ENCODE data around the gene AP3M1. TPM values are rescaled to one million over a fixed set of nuclear protein-coding genes. Genes with fewer than 3 reads are reported as not detected.
A peak's percentile ranks its signal among the peaks of the same experiment; 100 is the strongest.
"Not testable (repeated sequence)": the region's sequence is repeated elsewhere in the genome, so short reads cannot be mapped to it uniquely, and the experiment has no call there.

AP3M1 gene
- total RNA-seq, 1 experiment from 2014 or later, result 37.4 TPM

GRCh38 chr10:74150990-74151878, 606 bp upstream of the AP3M1 start, which contains the start of gene ADK:
ADK (plus strand) TSS chr10:74151221; CDS start chr10:74151279, 58 bp downstream.
- peaks cover 15 to 17% of the 10 kb centered on the region in 2 experiments for H3K4me1 Mint-ChIP-seq

GRCh38 chr10:74146980-74147379, 3.6 kb downstream of the AP3M1 start:
- H3K23me2 ChIP-seq (ENCODE audit: insufficient read length, low read depth, low read length, poor library complexity, severe bottlenecking); H2BK15ac ChIP-seq (ENCODE audit: low read depth, low read length); H4K91ac ChIP-seq (ENCODE audit: insufficient read length, low read depth, low read length); H3K79me2 ChIP-seq (ENCODE audit: insufficient read depth, low read length); H2BK120ac ChIP-seq (ENCODE audit: low read depth, low read length, poor library complexity, severe bottlenecking); H2BK5ac ChIP-seq (ENCODE audit: insufficient read length, low read length); H2AFZ ChIP-seq (ENCODE audit: low read length); H3K9ac ChIP-seq (ENCODE audit: extremely low read depth, insufficient read length, low read length); H3K18ac ChIP-seq (ENCODE audit: insufficient read length, low read depth, low read length); H3K4ac ChIP-seq (ENCODE audit: low read depth, low read length); H3K14ac ChIP-seq (ENCODE audit: insufficient read depth, low read length); H3K27ac ChIP-seq (ENCODE audit: insufficient read length, low read depth, low read length); H3K56ac ChIP-seq (ENCODE audit: insufficient read length, low read depth, low read length); H2BK20ac ChIP-seq (ENCODE audit: low read depth, low read length, poor library complexity, severe bottlenecking); H4K20me1 ChIP-seq (ENCODE audit: control insufficient read depth, insufficient read depth, insufficient read length); H3K79me1 ChIP-seq (ENCODE audit: insufficient read depth, low read depth, low read length, poor library complexity, severe bottlenecking); H3K4me1 Mint-ChIP-seq; H4K8ac ChIP-seq (replicated peaks; ENCODE audit: insufficient read length, low read depth, low read length); H3K27me3 ChIP-seq (ENCODE audit: insufficient read depth, low read length); H3K4me1 ChIP-seq (ENCODE audit: insufficient read depth, low read length); H3K27ac Mint-ChIP-seq; H3K4me3 Mint-ChIP-seq; H3K4me2 ChIP-seq (ENCODE audit: insufficient read depth, insufficient read length, low read length); H4K5ac ChIP-seq (ENCODE audit: insufficient read length, low read depth, low read length); DNase-seq; H3K27me3 Mint-ChIP-seq (ENCODE audit: low read depth); H3K9me3 Mint-ChIP-seq; H2AK5ac ChIP-seq (ENCODE audit: insufficient read length, low read length); H3K23ac ChIP-seq (ENCODE audit: insufficient read length, low read depth, low read length); H3T11ph ChIP-seq (ENCODE audit: low read length); H3K9me3 ChIP-seq (ENCODE audit: control insufficient read depth, low read depth, low read length); H2BK12ac ChIP-seq (ENCODE audit: insufficient read length, low read depth, low read length): not testable (repeated sequence)
- peaks cover 6 to 17% (median 15%) of the 10 kb centered on the region in 3 experiments; a peak in 5 of 7 replicates for H3K36me3 Mint-ChIP-seq (ENCODE audit: insufficient read depth in 1 of 3, low read depth in 3 of 3)
- no CpG with 5 or more reads among the region's 10 CpGs for WGBS (ENCODE audit: extremely low coverage, insufficient read length, low lambda C conversion rate)

More at GRCh38 chr10:74150990-74151878, 606 bp upstream of the AP3M1 start, which contains the start of gene ADK:
- H3K4me2 ChIP-seq (ENCODE audit: insufficient read depth, insufficient read length, low read length), result peak within 1 kb of the TSS; percentile 64
- peak; percentile 62 for TF ChIP-seq CTCF (conservative IDR thresholded peaks at IDR 0.05)
- H3K36me3 Mint-ChIP-seq (ENCODE audit: insufficient read depth in 1 of 3, low read depth in 3 of 3), result peaks cover 3 to 13% (median 10%) of the 10 kb centered on the region in 3 experiments; a peak in 5 of 7 replicates
- no peaks in the 10 kb centered on the region for H3K9me3 ChIP-seq (ENCODE audit: control insufficient read depth, low read depth, low read length)
- WGBS (ENCODE audit: extremely low coverage, insufficient read length, low lambda C conversion rate), result no CpG with 5 or more reads among the region's 57 CpGs
- H3K56ac ChIP-seq (ENCODE audit: insufficient read length, low read depth, low read length), result no peak within 1 kb of the TSS
- H3K27ac Mint-ChIP-seq, result peak within 1 kb of the TSS in 2 of 3 experiments; percentile 78 to 92; a peak in 3 of 7 replicates
- no peak within 1 kb of the TSS for H2BK5ac ChIP-seq (ENCODE audit: insufficient read length, low read length)
- H2BK20ac ChIP-seq (ENCODE audit: low read depth, low read length, poor library complexity, severe bottlenecking), result no peak within 1 kb of the TSS
- H3K4me1 ChIP-seq (ENCODE audit: insufficient read depth, low read length), result no peaks in the 10 kb centered on the region
- H2BK120ac ChIP-seq (ENCODE audit: low read depth, low read length, poor library complexity, severe bottlenecking), result no peak within 1 kb of the TSS
- H3K27ac ChIP-seq (ENCODE audit: insufficient read length, low read depth, low read length), result peak within 1 kb of the TSS; percentile 11
- no peak within 1 kb of the TSS for H2AK5ac ChIP-seq (ENCODE audit: insufficient read length, low read length)
- no peak within 1 kb of the TSS for H2BK12ac ChIP-seq (ENCODE audit: insufficient read length, low read depth, low read length)
- no peak within 1 kb of the TSS for H4K91ac ChIP-seq (ENCODE audit: insufficient read length, low read depth, low read length)
- H3K14ac ChIP-seq (ENCODE audit: insufficient read depth, low read length), result peak within 1 kb of the TSS; percentile 84
- H3K9ac ChIP-seq (ENCODE audit: extremely low read depth, insufficient read length, low read length), result peak within 1 kb of the TSS; percentile 83
- no peak within 1 kb of the TSS for H3K23ac ChIP-seq (ENCODE audit: insufficient read length, low read depth, low read length)
- H4K20me1 ChIP-seq (ENCODE audit: control insufficient read depth, insufficient read depth, insufficient read length), result no peaks in the 10 kb centered on the region
- H3K79me2 ChIP-seq (ENCODE audit: insufficient read depth, low read length), result peaks cover 13% of the 10 kb centered on the region; the same call in 1 of the 2 replicates
- no peaks in the 10 kb centered on the region for H3K27me3 ChIP-seq (ENCODE audit: insufficient read depth, low read length)
- H4K8ac ChIP-seq (replicated peaks; ENCODE audit: insufficient read length, low read depth, low read length), result no peak within 1 kb of the TSS
- H3K18ac ChIP-seq (ENCODE audit: insufficient read length, low read depth, low read length), result peak within 1 kb of the TSS; percentile 72
- H3K9me3 Mint-ChIP-seq, result no peaks in the 10 kb centered on the region
- H3K79me1 ChIP-seq (ENCODE audit: insufficient read depth, low read depth, low read length, poor library complexity, severe bottlenecking), result peaks cover 2% of the 10 kb centered on the region
- H4K5ac ChIP-seq (ENCODE audit: insufficient read length, low read depth, low read length), result no peak within 1 kb of the TSS
- no peak within 1 kb of the TSS for H3T11ph ChIP-seq (ENCODE audit: low read length)
- DNase-seq, result peak; percentile 99
- no peak within 1 kb of the TSS for H2BK15ac ChIP-seq (ENCODE audit: low read depth, low read length)
- no peak within 1 kb of the TSS for H2AFZ ChIP-seq (ENCODE audit: low read length)
- no peaks in the 10 kb centered on the region for H3K23me2 ChIP-seq (ENCODE audit: insufficient read length, low read depth, low read length, poor library complexity, severe bottlenecking)
- no peak within 1 kb of the TSS for H3K4me3 Mint-ChIP-seq
- no peaks in the 10 kb centered on the region for H3K27me3 Mint-ChIP-seq (ENCODE audit: low read depth)
- H3K4ac ChIP-seq (ENCODE audit: low read depth, low read length), result no peak within 1 kb of the TSS

Data from H9 (cell line).